ENCODE data around the gene DLK2. TPM values are rescaled to one million over a fixed set of nuclear protein-coding genes. Genes with fewer than 3 reads are reported as not detected.
"Not testable (repeated sequence)": the region's sequence is repeated elsewhere in the genome, so short reads cannot be mapped to it uniquely, and the experiment has no call there.

Gene DLK2
- total RNA-seq, 1 donor from 2014 or later, result 8.6 TPM

DNA sequence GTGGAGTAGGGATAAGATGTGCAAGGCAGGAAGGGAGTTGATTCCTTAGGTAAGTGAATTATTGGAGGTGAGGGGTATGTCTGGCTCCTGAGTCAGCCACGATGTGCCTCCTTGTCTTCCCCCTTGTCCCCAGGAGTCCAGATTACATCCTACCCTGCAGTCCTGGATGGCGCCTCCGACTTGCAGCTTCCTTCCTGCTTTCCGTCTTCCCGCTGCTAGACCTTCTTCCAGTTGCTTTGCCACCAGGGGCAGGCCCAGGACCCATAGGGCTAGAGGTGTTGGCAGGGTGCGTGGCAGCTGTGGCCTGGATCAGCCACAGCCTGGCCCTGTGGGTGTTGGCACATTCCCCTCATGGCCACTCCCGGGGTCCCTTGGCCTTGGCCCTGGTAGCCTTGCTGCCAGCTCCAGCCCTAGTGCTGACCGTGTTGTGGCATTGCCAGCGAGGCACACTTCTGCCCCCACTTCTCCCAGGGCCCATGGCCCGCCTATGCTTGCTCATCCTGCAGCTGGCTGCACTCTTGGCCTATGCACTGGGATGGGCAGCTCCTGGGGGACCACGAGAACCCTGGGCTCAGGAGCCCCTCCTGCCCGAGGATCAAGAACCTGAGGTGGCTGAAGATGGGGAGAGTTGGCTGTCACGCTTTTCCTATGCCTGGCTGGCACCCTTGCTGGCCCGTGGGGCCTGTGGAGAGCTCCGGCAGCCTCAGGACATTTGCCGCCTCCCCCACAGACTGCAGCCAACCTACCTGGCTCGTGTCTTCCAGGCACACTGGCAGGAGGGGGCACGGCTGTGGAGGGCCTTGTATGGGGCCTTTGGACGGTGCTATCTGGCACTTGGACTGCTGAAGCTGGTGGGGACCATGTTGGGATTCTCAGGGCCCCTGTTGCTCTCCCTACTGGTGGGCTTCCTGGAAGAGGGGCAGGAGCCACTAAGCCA lies 23.1 kb downstream of the DLK2 start:
- FAIRE-seq (no peak), DNase-seq (ENCODE audit: low spot score in 2 of 2) (no peak)

DNA sequence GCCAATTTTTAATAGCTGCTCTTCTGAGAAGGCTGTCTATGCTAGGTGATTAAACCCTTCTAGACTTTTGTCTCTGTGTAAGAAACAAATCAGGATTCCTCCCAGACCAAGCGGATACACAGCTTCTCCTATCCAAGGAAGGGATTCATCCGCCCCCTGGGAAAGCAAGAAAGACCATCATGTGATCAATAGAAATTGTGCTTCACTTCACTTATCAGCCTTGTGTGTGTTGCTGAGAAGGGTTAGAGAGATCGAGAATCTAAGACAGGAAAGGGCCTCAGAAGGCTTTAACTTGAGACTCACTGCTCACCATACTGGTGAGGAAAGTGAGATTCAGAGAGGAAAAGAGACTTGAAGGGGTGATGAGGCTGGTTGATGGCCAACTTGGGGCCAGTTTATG lies 26.5 kb downstream of the DLK2 start:
- DNase-seq (ENCODE audit: low spot score in 2 of 2), result no peak
- no peak for FAIRE-seq

DNA sequence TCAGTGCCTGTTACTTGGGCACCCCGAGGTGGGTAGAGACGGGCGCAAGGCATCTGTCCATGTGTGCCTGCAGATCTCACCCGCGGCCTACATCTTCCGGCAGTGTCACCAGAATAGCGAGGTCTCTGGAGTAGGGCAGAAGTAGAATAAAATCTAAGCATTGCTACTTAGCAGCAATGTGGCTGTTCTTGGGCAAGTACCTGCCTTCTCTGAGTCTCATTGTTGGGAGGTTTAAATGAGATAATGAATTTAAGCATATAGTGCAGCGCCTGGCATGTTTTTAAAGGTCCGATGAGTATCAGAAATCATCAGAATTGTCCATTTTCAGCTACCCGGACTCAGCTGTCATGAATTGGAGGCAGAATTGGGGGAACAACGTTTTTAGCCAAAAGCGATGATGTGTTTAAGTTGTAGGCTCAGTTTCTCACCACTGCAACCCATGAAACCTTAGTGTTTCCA lies 27.2 kb downstream of the DLK2 start:
- DNase-seq (ENCODE audit: low spot score in 2 of 2) (peak in 1 of 2 donors; percentile 43), FAIRE-seq (no peak)

DNA sequence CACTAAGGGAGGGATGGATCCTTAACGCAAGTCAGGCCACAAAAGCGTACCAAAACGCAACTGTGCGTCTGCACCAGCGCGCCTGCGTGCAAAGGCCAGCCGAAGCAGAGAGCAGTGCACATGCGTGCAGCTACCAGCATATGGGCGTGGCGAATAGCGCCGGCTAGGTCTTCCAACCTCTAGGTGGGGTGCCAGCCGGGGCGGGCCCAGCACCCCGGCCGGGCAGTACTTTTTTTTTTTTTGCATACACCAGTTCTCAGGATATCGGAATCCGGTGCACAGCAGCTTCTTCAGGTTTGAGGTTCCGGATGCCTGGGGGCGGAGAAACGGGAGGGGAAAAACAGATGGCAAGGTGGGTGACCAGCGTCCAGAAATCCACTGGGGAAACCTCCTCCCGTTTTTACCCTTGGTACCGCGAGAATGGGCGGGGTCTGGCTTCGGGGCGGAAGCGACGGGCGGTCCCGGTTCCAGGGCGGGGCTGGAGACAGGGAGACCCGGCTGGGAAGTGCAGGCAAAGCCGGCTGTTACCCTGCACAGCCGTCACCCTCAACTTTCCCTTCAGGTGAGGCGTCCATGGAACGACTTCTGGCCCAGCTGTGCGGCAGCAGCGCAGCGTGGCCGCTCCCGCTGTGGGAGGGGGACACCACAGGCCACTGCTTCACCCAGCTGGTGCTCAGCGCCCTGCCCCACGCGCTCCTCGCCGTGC lies 27.8 kb downstream of the DLK2 start, which contains the start of gene ABCC10:
ABCC10 (plus strand) TSS at position 136 of the 706 bp plus-strand sequence; CDS start at position 574, 438 bp downstream.
- DNase-seq (ENCODE audit: low spot score in 2 of 2) (peak; percentile 86 to 91), FAIRE-seq (no peak)

DNA sequence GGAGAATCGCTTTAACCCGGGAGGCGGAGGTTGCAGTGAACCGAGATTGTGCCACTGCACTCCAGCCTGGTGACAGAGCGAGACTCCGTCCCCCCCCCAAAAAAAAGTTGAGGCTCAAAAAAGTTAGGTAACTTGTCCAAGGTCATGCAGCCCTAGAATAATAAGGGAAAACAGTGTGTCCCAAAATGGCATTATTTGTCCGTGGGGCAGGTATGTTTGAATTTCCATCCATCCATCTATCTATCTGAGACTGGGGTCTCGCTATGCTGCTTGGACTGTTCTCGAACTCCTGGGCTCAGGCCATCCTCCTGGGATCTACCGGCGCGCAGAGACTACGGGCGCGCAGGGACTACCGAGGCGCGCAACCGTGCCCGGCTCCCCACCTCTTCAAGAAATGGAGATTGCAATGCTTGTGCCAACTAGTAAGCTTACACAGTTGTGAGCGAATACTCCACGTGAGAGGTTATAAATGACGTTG lies 28.4 kb downstream of the DLK2 start:
- FAIRE-seq (no peak), DNase-seq (ENCODE audit: low spot score in 2 of 2) (no peak)

DNA sequence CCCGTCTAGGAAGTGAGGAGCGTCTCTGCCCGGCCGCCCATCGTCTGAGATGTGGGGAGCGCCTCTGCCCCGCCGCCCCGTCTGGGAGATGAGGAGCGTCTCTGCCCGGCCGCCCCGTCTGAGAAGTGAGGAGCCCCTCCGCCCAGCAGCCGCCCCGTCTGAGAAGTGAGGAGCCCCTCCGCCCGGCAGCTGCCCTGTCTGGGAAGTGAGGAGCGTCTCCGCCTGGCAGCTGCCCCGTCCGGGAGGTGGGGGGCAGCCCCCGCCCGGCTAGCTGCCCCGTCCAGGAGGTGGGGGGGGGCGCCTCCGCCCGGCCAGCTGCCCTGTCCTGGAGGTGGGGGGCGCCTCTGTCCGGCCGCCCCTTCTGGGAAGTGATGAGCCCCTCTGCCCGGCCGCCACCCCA lies 30.3 kb downstream of the DLK2 start:
- not testable (repeated sequence) for DNase-seq (ENCODE audit: low spot score in 2 of 2); FAIRE-seq

DNA sequence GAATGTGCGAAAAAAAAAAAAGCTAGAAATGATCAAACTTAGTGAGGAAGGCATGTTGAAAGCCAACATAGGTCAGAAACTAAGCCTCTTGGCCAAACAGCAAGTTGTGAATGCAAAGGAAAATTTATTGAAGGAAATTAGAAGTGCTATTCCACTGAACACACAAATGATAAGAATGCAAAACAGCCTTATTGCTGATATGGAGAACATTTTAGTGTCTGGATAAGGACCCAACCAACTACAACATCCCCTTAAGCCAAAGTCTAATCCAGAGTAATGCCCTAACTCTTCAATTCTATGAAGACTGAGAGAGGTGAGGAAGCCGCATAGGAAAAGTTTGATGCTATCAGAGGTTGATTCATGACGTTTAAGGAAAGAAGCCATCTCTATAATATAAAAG lies 33.5 kb downstream of the DLK2 start:
- FAIRE-seq (no peak), DNase-seq (ENCODE audit: low spot score in 2 of 2) (no peak)

DNA sequence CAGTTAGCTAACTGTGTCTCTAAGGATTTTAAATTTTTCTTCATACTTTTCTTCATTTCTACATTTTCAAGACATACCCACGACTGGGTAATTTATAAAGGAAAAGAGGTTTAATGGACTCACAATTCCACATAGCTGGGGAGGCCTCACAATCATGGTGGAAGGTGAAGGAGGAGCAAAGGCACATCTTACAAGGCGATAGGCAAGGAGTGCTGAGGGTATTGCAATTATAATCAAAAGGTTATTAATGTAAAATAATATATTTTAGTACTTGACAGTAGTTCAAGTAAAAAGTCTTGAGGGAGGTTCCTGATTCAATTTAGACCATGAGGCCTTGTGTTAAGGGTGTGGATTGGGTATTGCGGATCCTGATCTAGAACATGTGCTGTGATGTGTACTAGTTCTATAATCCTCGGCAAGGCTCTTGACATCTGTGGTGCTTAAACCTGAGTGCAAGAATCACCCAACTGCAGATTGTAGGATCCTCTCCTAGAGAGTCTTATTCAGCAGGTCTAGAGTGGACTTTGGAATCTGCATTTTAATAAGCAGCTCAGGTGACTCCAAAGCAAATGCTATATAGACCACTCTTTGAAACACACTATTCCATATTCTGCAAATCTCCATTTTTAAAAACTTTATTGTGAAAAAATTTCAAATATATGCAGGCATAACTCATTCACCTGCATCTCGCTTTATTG lies 35.2 kb downstream of the DLK2 start:
- DNase-seq (ENCODE audit: low spot score in 2 of 2) (no peak), FAIRE-seq (no peak)

DNA sequence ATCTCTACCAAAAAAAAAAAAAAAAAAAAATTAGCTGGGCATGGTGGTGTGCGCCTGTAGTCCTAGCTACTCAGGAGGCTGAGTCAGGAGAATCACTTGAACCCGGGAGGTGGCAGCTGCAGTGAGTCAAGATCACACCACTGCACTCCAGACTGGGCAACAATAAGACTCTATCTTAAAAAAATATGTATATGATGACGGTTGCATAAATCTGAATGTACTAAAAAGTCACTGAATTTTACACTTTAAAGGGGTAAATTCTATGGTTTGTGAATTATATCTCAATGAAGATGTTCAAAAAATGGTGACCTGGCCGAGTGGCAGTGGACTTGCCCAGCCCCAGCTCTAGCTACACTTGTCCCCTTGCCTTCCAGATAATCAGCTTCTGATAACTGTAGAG lies 38.4 kb downstream of the DLK2 start:
- FAIRE-seq, result no peak
- no peak for DNase-seq (ENCODE audit: low spot score in 2 of 2)

DNA sequence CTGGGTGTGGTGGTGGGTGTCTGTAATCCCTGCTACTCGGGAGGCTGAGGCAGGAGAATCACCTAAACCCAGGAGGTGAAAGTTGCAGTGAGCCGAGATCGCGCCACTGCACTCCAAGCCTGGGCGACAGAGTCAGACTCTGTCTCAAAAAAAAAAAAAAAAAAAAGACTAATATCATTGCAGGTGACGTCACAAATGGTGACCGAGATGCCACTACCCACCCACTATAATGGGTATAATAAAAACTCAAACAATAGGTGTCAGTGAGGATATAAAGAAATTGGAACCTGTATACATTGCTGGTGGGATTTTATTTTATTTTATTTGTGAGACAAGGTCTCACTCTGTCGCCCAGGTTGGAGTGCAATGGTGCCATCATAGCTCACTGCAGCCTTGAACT lies 40.1 kb downstream of the DLK2 start:
- DNase-seq (ENCODE audit: low spot score in 2 of 2); FAIRE-seq: not testable (repeated sequence)

DNA sequence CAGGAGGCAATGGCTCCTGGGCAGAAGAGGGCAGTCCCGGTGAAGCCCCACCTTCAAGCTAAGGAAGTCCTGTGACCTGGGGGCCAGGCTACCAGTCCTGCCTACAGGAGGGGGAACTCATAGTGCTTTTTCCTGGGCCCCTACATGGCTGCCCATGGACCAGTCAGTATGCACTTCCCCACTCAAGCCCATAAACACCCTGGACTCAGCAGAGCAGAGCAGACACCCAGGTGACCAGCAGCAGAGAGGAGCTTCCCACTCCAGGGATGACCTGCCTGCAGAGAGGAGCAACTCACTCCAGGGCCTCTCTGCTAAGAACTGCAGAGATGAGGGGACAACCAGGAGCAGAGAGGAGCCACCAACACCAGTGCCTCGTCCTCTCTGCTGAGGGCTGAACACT lies 42.3 kb downstream of the DLK2 start:
- DNase-seq (ENCODE audit: low spot score in 2 of 2), result no peak
- FAIRE-seq, result no peak

DNA sequence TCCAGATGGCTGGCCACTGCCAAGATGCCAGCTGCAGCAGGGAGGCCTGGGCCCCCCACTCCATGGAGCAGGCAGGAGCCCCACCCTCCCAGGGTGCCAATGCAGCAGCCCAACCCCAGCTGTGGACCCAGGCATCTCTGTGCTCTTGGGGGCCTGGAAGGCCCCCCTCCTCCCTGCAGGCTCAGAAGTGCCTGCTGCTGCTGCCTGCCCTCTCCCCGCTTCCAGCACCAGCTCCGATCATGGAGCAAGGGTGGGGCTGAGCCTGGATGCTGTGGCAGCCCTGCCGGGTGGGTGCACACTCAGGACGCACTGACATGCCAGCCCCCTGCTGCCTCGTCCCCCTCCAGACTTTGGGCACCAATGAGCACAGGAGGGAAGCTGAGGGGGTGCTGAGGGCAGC lies 42.8 kb downstream of the DLK2 start:
- DNase-seq (ENCODE audit: low spot score in 2 of 2) (no peak), FAIRE-seq (no peak)

DNA sequence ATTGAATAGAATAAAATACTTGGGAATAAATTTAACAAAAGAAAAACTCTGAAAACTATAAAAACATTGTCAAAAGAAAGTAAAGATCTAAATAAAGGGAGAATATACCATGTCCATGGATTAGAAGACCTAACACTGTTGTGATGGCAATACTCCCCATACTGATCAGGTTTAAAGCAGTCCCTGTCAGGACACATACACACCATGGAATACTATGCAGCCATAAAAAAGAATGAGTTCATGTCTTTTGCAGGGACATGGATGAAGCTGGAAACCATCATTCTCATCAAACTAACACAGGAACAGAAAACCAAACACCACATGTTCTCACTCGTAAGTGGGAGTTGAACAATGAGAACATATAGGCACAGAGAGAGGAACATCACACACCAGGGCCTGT lies 44.6 kb downstream of the DLK2 start:
- DNase-seq (ENCODE audit: low spot score in 2 of 2); FAIRE-seq: not testable (repeated sequence)

DNA sequence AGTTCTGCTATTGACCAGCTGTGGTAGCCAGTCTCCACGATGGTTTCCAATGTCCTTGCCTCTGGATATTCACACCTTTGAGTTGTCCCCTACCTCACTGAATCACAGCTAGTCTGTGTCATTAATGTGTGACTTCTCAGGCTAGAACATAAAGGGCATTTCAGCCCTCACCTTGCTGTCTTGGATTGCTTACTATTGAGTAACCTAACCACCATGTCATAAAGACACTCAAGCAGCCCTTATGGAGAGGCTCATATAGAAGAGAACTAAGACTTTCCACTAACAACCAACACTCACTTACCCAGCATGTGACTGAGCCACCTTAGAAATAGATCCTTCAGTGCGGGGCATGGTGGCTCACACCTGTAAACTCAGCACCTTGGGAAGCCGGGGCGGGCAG lies 47.1 kb downstream of the DLK2 start:
- FAIRE-seq, result no peak
- no peak for DNase-seq (ENCODE audit: low spot score in 2 of 2)

DNA sequence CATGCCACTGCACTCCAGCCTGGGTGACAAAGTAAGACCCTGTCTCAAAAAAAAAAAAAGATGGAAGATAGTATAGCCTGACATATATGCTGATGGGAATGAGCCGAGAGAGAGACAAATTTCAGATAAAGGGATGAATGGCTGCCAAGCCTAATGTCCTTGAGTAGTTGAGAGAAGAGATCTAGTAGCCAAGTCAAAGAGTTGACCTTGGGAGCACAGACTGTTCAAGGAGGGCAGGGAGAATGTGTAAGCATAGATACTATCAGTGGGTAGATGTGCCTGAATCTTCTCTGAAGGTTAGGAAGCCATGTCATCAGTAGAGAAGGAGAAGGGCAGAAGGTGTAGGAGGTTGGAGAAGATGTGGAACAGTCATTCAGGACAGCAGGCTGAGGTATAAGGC lies 48.1 kb downstream of the DLK2 start:
- DNase-seq (ENCODE audit: low spot score in 2 of 2), result no peak
- FAIRE-seq, result no peak

DNA sequence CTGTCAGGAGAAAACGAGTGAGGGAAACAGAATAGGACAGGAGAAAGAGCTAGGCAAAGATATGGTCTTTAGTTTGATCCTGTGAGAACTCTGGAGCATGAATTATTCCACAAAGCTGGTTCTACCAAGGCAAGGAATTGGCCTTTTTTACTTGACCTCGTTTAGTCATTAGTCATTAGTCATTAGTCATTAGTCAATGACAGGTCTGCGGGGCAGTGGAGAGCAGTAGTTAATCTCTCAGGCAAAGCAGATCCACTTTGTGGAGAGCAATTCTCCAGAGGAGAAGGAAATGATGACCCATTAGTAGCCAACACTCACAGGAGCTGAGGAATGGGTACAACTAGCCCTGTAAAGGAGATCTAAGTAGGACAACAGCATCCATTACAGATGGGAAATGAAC lies 50.0 kb downstream of the DLK2 start:
- DNase-seq (ENCODE audit: low spot score in 2 of 2), result no peak
- FAIRE-seq, result no peak

DNA sequence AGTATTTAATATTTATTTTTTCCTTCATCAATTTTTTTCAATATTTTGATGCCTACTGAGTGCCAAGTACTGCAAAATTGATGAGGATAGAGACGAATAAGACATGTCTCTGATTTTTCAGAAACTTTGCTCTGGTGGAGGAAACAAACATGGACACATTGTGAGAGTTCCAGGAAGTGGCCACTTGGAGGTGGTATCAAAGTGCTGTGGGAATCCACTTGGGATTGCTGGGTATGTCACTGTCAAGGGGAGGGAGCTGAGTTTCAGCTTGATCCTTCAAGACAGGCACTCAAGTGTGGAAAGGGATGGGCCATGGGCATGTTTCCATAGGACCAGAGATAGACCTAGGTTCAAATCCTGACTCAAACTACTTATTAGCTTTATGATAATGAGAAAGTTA lies 52.5 kb downstream of the DLK2 start:
- FAIRE-seq (no peak), DNase-seq (ENCODE audit: low spot score in 2 of 2) (no peak)

DNA sequence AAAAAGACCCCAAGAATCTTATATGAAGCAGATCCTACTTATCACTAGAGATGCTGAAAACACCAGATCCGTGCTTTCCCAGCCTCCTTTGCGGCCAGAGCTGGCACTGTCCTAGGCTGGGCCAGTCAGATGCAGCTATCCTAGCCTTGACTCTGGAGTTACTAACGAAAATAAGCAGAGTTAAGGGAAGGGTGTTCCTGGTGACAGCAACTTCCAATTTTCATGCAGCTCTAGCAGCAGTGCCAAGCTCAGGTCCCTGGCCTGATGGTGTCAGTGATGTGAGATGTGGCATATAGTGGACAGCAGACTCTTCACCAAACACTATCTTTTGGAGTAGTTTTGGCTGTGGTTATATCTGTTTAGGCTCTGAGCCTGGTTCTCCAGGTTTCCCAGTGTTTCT lies 53.6 kb downstream of the DLK2 start:
- DNase-seq (ENCODE audit: low spot score in 2 of 2) (no peak), FAIRE-seq (no peak)
